OCI-LY7 (cell line): ENCODE measurements around the gene XYLT1.

Source experiments
- CTCF ChIP-seq: fragments of 200-600 bp; sonication (generic); conservative IDR thresholded peaks from 2 replicates; pipeline ENCODE4 v1.5.1; 2014; ENCODE audit warnings: mild to moderate bottlenecking, antibody characterized with exemption, low read length, moderate library complexity, mixed read lengths
- EZH2phosphoT487 ChIP-seq: fragments of 200-600 bp; sonication (generic); IDR thresholded peaks from 2 replicates; pipeline ENCODE4 v1.6.1; 2018; ENCODE audit warnings: low read depth, borderline replicate concordance, mild to moderate bottlenecking, mixed run types, antibody characterized with exemption, low read length, moderate library complexity, mixed read lengths

DNA sequence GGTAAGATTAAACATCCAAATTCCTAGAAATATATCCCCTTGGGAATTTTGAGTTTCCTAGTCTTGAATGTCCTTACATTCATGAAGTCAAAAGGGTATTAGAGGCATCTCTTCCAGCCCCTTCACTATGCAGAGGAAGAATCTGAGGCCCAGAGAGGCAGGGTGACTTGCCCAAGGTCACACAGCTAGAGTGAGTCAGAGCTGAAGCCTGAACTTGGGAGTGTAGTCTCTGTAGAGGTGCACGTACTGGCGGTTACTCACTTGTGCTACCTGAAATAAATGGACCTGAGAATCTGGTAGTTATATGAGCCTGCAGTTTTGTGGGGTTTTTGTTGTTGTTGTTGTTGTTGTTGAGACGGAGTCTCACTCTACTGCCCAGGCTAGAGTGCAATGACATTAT lies 164.0 kb downstream of the XYLT1 start:
- TF ChIP-seq CTCF (no peak), EZH2phosphoT487 (no peak)
